Measurements from ENCODE around the gene CTDSPL.
"Not testable (repeated sequence)": the region's sequence is repeated elsewhere in the genome, so short reads cannot be mapped to it uniquely, and the experiment has no call there.

The CTDSPL gene

GRCh38 chr3:37971467-37971866, 109.8 kb downstream of the CTDSPL start:
- no peaks in the 10 kb centered on the region for H3F3A ChIP-seq (ENCODE audit: insufficient read depth, low read length)
- no peak for TF ChIP-seq EZH2phosphoT487 (IDR thresholded peaks at IDR 0.05; ENCODE audit: low read length)
- TF ChIP-seq EZH2 (optimal IDR thresholded peaks at IDR 0.05; ENCODE audit: low read depth, low read length): no peak
- TF ChIP-seq CTCF (IDR thresholded peaks at IDR 0.05; ENCODE audit: low read length): no peak
- no peak overlapping the region for H2AFZ ChIP-seq (ENCODE audit: low read length)
- no peaks in the 10 kb centered on the region for H3K9me3 ChIP-seq (replicated peaks; ENCODE audit: insufficient read depth, low read length)
- no peaks in the 10 kb centered on the region for H3K4me1 ChIP-seq (ENCODE audit: low read length)
- no peaks in the 10 kb centered on the region for H4K20me1 ChIP-seq (ENCODE audit: insufficient read depth, low read length)
- no peak overlapping the region for H3K9ac ChIP-seq (ENCODE audit: low read length)
- no peak overlapping the region for H3K27ac ChIP-seq (ENCODE audit: low read length)
- H3K9me2 ChIP-seq (replicated peaks; ENCODE audit: insufficient read depth, low read length): no peaks in the 10 kb centered on the region
- no peaks in the 10 kb centered on the region for H3K27me3 ChIP-seq (replicated peaks; ENCODE audit: insufficient read depth, low read length)
- DNase-seq: no peak
- no peak overlapping the region for H3K4me3 ChIP-seq (ENCODE audit: low read length)
- no peaks in the 10 kb centered on the region for H3K36me3 ChIP-seq (replicated peaks; ENCODE audit: insufficient read depth, low read length)
- no peak overlapping the region for H3K4me2 ChIP-seq (ENCODE audit: low read depth, low read length)
- H3K79me2 ChIP-seq (ENCODE audit: low read length): no peaks in the 10 kb centered on the region

- H3K27me3 ChIP-seq (replicated peaks; ENCODE audit: insufficient read depth, low read length); H3K9me3 ChIP-seq (replicated peaks; ENCODE audit: insufficient read depth, low read length); H3K9me2 ChIP-seq (replicated peaks; ENCODE audit: insufficient read depth, low read length); H3K9ac ChIP-seq (ENCODE audit: low read length); H3F3A ChIP-seq (ENCODE audit: insufficient read depth, low read length); H3K4me1 ChIP-seq (ENCODE audit: low read length); H3K4me3 ChIP-seq (ENCODE audit: low read length); H3K4me2 ChIP-seq (ENCODE audit: low read depth, low read length); DNase-seq; H3K27ac ChIP-seq (ENCODE audit: low read length); H3K36me3 ChIP-seq (replicated peaks; ENCODE audit: insufficient read depth, low read length); H3K79me2 ChIP-seq (ENCODE audit: low read length); H4K20me1 ChIP-seq (ENCODE audit: insufficient read depth, low read length); H2AFZ ChIP-seq (ENCODE audit: low read length): not testable (repeated sequence)
Observed at GRCh38 chr3:37972056-37972455, 110.4 kb downstream of the CTDSPL start.

GRCh38 chr3:37973246-37974054, 111.8 kb downstream of the CTDSPL start:
- H3K9me2 ChIP-seq (replicated peaks; ENCODE audit: insufficient read depth, low read length): no peaks in the 10 kb centered on the region
- no peak for TF ChIP-seq CTCF (IDR thresholded peaks at IDR 0.05; ENCODE audit: low read length)
- TF ChIP-seq EZH2phosphoT487 (IDR thresholded peaks at IDR 0.05; ENCODE audit: low read length): no peak
- no peak for TF ChIP-seq EZH2 (optimal IDR thresholded peaks at IDR 0.05; ENCODE audit: low read depth, low read length)
- no peak overlapping the region for H3K4me3 ChIP-seq (ENCODE audit: low read length)
- no peaks in the 10 kb centered on the region for H3F3A ChIP-seq (ENCODE audit: insufficient read depth, low read length)
- H3K36me3 ChIP-seq (replicated peaks; ENCODE audit: insufficient read depth, low read length): no peaks in the 10 kb centered on the region
- H3K9ac ChIP-seq (ENCODE audit: low read length): no peak overlapping the region
- no peaks in the 10 kb centered on the region for H3K4me1 ChIP-seq (ENCODE audit: low read length)
- no peaks in the 10 kb centered on the region for H3K27me3 ChIP-seq (replicated peaks; ENCODE audit: insufficient read depth, low read length)
- H2AFZ ChIP-seq (ENCODE audit: low read length): no peak overlapping the region
- H3K27ac ChIP-seq (ENCODE audit: low read length): no peak overlapping the region
- no peaks in the 10 kb centered on the region for H3K9me3 ChIP-seq (replicated peaks; ENCODE audit: insufficient read depth, low read length)
- DNase-seq: no peak
- H3K4me2 ChIP-seq (ENCODE audit: low read depth, low read length): no peak overlapping the region
- no peaks in the 10 kb centered on the region for H4K20me1 ChIP-seq (ENCODE audit: insufficient read depth, low read length)
- no peaks in the 10 kb centered on the region for H3K79me2 ChIP-seq (ENCODE audit: low read length)
